MM.1S (cell line): ENCODE measurements around the gene CLDN7.

ENCODE experiments used
- DNase-seq: peaks from one replicate; pipeline ENCODE4 v3.0.0-alpha.2; 2015
- H2AFZ ChIP-seq: fragments of 300-600 bp; sonication (generic); 2 replicates; pipeline ENCODE4 v1.6.0; 2016; ENCODE audit warnings: antibody characterized with exemption, low read length
- H3F3A ChIP-seq: fragments of 300-600 bp; sonication (generic); 2 replicates; pipeline ENCODE4 v1.6.1; 2016; ENCODE audit warnings: mild to moderate bottlenecking, antibody characterized with exemption, low read length, moderate library complexity, mixed read lengths; ENCODE audit not compliant: insufficient read depth
- H3K27ac ChIP-seq: fragments of 300-600 bp; sonication (generic); 2 replicates; pipeline ENCODE4 v1.5.1; 2016; ENCODE audit warnings: mild to moderate bottlenecking, low read length
- H3K27me3 ChIP-seq: fragments of 300-600 bp; sonication (generic); replicated peaks from 2 replicates; pipeline ENCODE4 v1.6.0; 2016; ENCODE audit warnings: low read length; ENCODE audit not compliant: insufficient read depth
- H3K36me3 ChIP-seq: fragments of 300-600 bp; sonication (generic); replicated peaks from 2 replicates; pipeline ENCODE4 v1.6.1; 2016; ENCODE audit warnings: mild to moderate bottlenecking, low read length, mixed read lengths; ENCODE audit not compliant: insufficient read depth
- H3K4me1 ChIP-seq: fragments of 300-600 bp; sonication (generic); 2 replicates; pipeline ENCODE4 v1.6.1; 2016; ENCODE audit warnings: low read length, mixed read lengths
- H3K4me2 ChIP-seq: fragments of 300-600 bp; sonication (generic); 2 replicates; pipeline ENCODE4 v1.6.0; 2016; ENCODE audit warnings: low read depth, low read length
- H3K4me3 ChIP-seq: fragments of 300-600 bp; sonication (generic); 2 replicates; pipeline ENCODE4 v1.5.1; 2016; ENCODE audit warnings: low read length, mixed read lengths
- H3K79me2 ChIP-seq: fragments of 300-600 bp; sonication (generic); 2 replicates; pipeline ENCODE4 v1.6.1; 2016; ENCODE audit warnings: mixed run types, low read length, mixed read lengths
- H3K9ac ChIP-seq: fragments of 300-600 bp; sonication (generic); 2 replicates; pipeline ENCODE4 v1.6.1; 2016; ENCODE audit warnings: low read length, mixed read lengths
- H3K9me2 ChIP-seq: fragments of 300-600 bp; sonication (generic); replicated peaks from 2 replicates; pipeline ENCODE4 v1.6.1; 2016; ENCODE audit warnings: mild to moderate bottlenecking, low read length, mixed read lengths; ENCODE audit not compliant: insufficient read depth
- H3K9me3 ChIP-seq: fragments of 300-600 bp; sonication (generic); replicated peaks from 2 replicates; pipeline ENCODE4 v1.6.1; 2016; ENCODE audit warnings: mild to moderate bottlenecking, low read length, mixed read lengths; ENCODE audit not compliant: insufficient read depth
- H4K20me1 ChIP-seq: fragments of 300-600 bp; sonication (generic); 2 replicates; pipeline ENCODE4 v1.6.1; 2016; ENCODE audit warnings: mild to moderate bottlenecking, low read length, moderate library complexity, mixed read lengths; ENCODE audit not compliant: insufficient read depth
- CTCF ChIP-seq: fragments of 300-600 bp; sonication (generic); IDR thresholded peaks from 2 replicates; pipeline ENCODE4 v1.5.1; 2016; ENCODE audit warnings: antibody characterized with exemption, low read length, mixed read lengths
- EZH2 ChIP-seq: fragments of 300-600 bp; sonication (generic); optimal IDR thresholded peaks from 2 replicates; pipeline ENCODE3; 2017; ENCODE audit warnings: low read depth, mild to moderate bottlenecking, antibody characterized with exemption, low read length, mixed read lengths
- EZH2phosphoT487 ChIP-seq: fragments of 300-600 bp; sonication (generic); IDR thresholded peaks from 2 replicates; pipeline ENCODE4 v1.6.1; 2018; ENCODE audit warnings: antibody characterized with exemption, low read length

Gene CLDN7

GRCh38 chr17:7266784-7267183, 4.5 kb upstream of the CLDN7 start:
- no peak overlapping the region for H3K4me3 ChIP-seq
- no peak overlapping the region for H3K27ac ChIP-seq
- H2AFZ ChIP-seq: no peak overlapping the region
- no peak for DNase-seq
- no peaks in the 10 kb centered on the region for H3K36me3 ChIP-seq
- peaks cover 87% of the 10 kb centered on the region for H3K27me3 ChIP-seq
- no peaks in the 10 kb centered on the region for H3K9me3 ChIP-seq
- no peaks in the 10 kb centered on the region for H3K9me2 ChIP-seq
- peaks cover 4% of the 10 kb centered on the region; the same call in 1 of the 2 replicates for H3K4me1 ChIP-seq
- H3K9ac ChIP-seq: no peak overlapping the region
- no peak overlapping the region for H3K4me2 ChIP-seq
- TF ChIP-seq EZH2phosphoT487 (no peak), EZH2 (no peak), CTCF (no peak)
- no peaks in the 10 kb centered on the region for H4K20me1 ChIP-seq
- no peaks in the 10 kb centered on the region for H3F3A ChIP-seq
- no peaks in the 10 kb centered on the region for H3K79me2 ChIP-seq

DNA sequence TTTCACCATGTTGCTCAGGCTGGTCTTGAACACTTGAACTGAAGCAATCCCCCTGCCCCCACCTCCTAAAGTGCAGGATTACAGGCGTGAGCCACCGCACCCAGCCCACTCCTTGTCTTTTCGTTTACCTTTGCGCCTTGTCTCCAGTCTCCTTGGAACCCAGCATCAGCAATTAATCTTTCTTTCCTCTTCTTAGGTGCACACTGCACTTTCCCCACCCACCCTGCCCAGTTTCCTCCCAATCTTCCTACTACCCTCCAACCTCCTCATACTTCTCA, 1.5 kb upstream of the CLDN7 start:
- Histone ChIP-seq H3K27ac (no peak overlapping the region), H3F3A (no peaks in the 10 kb centered on the region), H3K79me2 (no peaks in the 10 kb centered on the region), H3K9me3 (no peaks in the 10 kb centered on the region), H3K4me2 (no peak overlapping the region), H3K27me3 (peaks cover 72% of the 10 kb centered on the region), H3K9ac (no peak overlapping the region), H3K9me2 (no peaks in the 10 kb centered on the region), H3K36me3 (no peaks in the 10 kb centered on the region), H3K4me1 (peaks cover 4% of the 10 kb centered on the region; the same call in 1 of the 2 replicates), H3K4me3 (no peak overlapping the region), H4K20me1 (no peaks in the 10 kb centered on the region), H2AFZ (no peak overlapping the region)
- TF ChIP-seq EZH2: no peak
- no peak for TF ChIP-seq CTCF
- no peak for TF ChIP-seq EZH2phosphoT487
- DNase-seq: no peak

DNA sequence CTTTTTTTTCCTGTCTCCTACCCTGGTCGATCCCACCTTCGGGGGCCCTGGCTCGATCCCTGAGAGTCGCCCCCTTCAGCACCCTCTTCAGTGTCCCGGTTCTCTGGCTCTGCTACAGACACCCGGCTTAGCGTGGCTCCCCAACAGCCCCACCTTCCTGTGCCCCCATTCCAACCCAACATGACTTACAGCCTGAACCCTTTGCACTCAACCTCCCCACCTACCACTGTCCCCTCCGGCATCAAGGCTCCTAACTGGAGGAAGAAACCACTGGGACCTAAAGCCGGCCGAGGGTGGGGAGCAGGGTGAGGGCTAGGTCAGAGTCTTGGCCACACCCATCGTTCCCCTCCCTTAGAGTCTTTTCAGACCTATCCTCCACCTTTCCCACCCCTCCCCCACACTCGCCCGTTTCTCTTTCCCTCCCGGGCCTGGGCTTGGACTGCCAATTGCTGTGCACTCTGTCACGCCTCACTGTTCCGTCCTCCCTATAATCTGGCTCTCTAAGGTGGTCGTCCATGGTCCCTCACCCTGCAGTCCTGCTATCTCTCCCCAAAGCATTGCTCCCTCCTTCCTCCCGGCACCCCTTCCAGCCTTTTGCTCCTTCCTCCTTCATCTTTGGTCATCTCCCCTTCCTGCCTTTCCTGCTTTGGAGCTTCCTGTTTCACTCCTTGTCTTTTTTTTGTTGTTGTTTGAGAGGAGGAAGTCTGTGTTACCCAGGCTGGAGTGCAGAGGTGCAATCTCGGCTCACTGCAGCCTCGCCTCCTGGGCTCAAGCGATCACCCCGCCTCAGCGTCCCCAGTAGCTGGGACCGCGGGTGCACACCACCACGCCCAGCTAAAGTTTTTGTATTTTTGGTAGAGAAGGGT, 890 bp upstream of the CLDN7 start:
- Histone ChIP-seq H3K4me2 (peak overlapping the region; percentile 86), H3K27ac (no peak overlapping the region), H3K36me3 (no peaks in the 10 kb centered on the region), H3K9ac (no peak overlapping the region), H3K27me3 (peaks cover 67% of the 10 kb centered on the region), H3K79me2 (no peaks in the 10 kb centered on the region), H3K9me3 (no peaks in the 10 kb centered on the region), H4K20me1 (no peaks in the 10 kb centered on the region), H2AFZ (peak overlapping the region; percentile 31; the same call in 1 of the 2 replicates), H3K9me2 (no peaks in the 10 kb centered on the region), H3F3A (no peaks in the 10 kb centered on the region), H3K4me3 (peak overlapping the region; percentile 40), H3K4me1 (peaks cover 4% of the 10 kb centered on the region; the same call in 1 of the 2 replicates)
- no peak for TF ChIP-seq EZH2
- no peak for TF ChIP-seq CTCF
- no peak for TF ChIP-seq EZH2phosphoT487
- DNase-seq: no peak
